IPS DF 4.7 (cell line): ENCODE measurements around the gene NPDC1.
"Not testable (repeated sequence)": the region's sequence is repeated elsewhere in the genome, so short reads cannot be mapped to it uniquely, and the experiment has no call there.

ENCODE experiments used
- DNase-seq: peaks from one replicate; pipeline ENCODE4 v3.0.0-alpha.2; 2013; ENCODE audit warnings: low spot score; ENCODE audit errors: extremely low read depth

NPDC1 gene

DNA sequence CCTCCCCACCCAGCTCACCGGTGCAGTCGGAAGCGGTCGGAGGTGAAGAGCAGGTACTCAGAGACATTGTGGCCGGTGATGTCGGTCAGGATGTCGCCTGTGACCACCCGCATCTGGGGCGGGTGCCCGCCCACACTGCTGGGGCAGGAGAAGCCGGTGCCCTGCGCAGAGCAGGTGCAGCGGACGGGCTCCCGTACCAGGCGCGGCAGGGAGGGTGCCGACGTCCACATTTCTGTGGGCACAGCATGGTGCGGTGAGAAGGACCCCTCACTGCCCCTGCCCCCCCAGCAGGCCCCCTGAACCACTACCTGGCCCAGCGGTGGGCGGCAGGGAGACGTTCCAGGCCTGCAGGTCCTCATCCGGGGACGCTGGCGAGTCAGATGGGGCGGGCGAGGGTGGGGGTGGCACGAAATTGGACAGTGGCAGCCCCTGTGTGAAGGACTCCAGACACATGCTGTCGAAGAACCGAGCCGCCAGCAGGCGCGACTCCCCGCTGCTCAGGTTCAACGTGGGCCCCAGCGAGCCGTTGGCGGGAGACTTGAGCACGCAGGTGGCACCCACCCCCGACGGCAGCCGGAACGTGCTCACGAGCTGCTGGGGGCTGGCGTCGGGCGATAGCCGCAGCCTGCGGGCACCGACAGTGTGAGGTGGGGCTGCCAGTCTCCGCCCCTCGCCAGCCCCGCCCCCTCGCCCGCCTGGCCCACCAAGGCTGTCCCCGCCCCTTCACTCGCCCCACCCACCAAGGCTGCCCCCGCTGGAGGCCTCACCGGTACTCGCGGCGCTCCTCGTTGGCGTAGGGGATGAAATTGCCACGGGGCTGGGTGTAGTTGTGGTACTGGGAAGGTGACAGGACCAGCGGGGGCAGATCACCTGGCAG, 33.0 kb downstream of the NPDC1 start:
- DNase-seq = no peak

DNA sequence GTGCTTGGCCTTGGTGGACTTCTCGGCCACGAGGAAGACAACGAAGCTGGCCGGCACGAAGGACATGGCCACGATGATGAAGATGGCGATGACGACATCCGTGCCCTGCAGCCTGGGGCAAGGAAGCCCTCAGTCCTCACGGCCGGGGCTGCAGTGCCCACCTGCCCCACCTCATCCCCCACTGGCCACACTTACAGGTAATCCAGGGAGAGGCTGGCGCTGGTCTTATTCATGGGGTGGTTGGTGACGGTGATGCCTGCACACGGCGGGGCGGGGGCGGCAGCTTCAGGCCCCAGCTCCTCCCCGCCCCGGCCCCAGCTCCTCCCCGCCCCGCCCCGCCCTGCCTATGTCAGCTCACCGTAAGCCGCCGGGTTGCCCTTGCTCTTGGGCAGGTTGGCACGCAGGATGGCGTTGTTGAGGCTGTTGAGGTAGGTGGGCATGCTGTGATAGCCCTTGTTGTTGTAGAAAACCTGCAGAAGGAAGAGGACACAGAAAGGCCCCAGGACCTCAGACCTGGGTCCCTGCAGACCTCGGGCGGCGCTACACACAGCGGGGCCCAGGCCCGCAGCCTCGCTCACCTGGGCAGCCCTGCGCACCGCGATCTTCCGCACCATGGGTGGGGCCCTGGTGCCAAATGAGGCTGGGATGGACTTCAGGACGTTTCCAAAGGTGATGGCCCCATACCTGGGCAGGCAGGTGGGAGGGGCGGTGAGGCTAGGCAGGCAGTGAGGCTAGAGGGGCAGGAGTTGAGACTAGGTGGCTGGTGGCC, 33.9 kb downstream of the NPDC1 start:
- DNase-seq = no peak

DNA sequence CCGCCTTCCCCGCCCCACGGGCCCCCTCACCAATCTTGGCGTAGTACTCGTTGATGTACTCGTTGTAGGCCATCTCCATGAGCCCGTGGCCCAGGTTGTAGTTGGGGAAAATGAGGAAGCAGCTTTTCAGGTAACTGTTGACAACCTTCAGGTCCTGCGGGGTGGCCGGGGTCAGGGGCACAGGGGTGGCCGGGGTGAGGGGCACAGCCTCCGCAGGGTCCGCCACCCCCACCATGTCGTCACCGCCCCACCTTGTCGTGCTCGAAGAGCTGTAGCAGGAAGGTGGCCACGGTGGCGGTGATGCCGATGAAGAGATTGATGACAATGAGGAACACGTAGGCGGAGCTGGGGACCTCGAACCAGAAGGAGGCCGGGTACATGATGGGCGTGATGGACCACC, 34.8 kb downstream of the NPDC1 start:
- no peak for DNase-seq

DNA sequence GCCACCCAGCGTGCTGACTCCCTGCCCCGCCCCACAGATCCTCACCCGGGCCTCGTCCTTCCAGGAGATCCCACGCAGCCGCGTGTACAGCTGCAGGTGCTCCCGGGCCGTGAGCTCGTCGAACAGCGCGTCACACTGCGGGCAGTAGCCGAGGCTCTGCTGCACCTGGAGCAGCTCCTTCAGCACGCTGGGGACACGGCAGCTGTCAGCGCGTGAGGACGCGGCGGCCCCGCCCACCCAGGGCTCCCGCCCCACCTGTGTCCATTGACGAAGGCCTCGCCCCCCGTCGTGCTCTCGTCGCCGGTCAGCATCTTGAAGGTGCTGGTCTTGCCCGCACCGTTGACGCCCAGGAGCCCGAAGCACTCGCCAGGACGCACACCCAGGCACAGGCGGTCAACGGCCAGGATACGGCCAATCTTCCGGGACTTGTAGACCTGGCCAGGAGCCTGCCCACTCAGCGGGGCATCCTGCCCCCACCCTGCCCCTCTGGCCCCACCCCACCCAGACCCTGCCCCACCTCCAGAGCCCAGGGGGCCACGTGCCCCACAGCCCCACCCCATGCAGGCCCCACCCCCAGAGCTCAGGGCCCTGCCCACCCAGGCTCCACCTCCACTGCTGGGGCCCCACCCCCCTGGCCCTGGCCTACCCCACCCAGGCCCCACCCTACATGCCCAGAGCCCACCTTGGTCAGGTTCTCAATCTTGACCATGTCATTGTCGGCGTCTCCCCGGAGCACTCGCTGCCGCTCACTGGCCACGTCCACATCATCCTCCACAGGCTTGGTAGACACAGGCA, 35.8 kb downstream of the NPDC1 start:
- no peak for DNase-seq

DNA sequence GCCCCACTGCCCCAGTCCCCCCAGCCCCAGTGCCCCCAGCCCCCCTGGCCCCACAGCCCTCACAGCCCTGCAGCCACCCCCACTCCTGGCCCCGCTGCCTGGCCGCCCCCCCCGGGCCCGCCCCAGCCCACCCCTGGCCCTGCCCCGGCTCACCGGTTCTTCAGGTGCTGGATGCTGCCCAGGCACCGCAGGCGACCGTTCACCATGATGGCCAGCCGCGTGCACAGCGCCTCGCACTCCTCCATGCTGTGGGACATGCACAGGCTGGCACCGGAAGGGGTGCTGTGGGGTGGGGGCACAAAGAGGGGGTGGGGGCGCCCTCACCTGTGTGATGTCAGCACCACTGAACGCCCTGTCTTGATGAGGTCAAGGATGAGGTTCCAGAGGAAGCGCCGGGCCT, 36.8 kb downstream of the NPDC1 start:
- no peak for DNase-seq

DNA sequence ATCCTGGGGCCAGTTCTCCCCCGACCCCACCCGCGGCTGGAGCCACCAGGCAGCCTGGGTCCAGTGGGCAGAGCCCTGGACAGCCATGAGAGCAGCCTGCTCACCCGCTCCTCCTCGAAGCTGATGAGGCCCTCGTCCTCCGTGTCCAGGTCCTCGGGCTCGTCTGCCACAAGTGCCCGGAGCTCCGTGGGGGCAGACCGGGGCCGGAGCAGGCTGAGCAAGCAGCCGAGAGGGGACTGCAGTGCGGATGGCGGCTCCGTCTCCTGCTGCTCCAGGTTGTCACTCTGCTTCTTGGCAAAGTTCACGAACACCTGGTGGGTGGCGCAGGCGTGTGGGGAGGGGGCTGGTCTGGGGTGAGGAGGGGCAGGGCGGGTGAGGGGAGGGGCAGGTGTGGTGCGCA, 37.7 kb downstream of the NPDC1 start:
- DNase-seq = no peak

DNA sequence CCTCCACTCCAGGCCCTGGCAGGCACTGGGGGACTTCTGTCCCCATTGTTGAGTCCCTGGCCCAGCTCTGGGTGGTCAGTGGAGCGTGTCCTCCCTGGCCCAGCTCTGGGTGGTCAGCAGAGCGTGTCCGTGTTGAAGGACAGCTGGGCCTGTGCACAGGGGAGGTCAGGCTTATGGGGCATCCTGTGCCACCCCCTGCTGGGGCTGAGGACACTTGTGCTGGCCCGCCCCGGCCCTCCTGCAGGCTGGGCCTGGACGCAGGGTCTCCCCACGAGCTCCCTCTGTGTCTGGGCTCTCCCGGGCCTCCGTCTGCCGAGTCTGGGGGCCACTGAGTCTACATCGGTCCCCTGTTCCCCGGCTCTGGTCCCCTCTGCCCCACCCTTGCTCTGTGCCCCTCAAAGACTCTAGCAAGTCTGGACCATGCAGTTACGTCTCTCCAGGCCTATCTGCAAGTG, 38.1 kb downstream of the NPDC1 start:
- no peak for DNase-seq

DNA sequence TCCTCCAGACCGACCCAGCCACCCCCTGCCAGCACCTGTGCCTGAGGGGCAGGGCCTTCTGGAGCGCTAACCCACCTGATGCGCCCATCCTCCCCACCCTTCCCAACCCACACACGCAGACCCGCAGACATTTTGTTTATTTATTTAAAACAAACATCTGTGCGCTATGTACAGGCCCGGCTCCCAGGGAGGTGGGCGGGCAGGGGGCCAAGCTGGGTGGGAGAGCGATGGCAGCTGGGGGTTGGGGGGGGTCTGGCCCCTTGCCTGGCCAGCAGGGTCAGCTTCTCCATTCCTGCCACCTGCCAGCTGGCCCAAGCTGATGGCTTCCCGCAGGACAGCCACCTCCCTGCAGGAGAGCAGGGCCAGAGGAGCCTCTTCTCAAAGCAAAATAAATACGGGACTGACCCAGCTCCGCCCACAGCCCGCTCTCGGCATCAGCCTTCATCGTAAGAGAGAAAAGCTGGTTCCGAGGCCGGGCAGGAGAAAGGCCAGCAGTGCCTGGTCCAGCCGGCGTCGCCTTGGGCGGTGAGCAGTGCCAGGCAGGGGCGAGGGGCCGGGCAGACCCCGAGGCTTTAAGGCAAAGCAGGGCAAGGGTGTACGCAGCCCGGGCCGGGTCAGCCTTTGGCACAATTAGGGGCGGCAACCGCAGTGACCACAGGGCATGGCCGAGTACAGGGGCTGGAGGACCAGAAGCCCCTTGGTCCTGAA, 38.7 kb downstream of the NPDC1 start:
- DNase-seq = no peak

DNA sequence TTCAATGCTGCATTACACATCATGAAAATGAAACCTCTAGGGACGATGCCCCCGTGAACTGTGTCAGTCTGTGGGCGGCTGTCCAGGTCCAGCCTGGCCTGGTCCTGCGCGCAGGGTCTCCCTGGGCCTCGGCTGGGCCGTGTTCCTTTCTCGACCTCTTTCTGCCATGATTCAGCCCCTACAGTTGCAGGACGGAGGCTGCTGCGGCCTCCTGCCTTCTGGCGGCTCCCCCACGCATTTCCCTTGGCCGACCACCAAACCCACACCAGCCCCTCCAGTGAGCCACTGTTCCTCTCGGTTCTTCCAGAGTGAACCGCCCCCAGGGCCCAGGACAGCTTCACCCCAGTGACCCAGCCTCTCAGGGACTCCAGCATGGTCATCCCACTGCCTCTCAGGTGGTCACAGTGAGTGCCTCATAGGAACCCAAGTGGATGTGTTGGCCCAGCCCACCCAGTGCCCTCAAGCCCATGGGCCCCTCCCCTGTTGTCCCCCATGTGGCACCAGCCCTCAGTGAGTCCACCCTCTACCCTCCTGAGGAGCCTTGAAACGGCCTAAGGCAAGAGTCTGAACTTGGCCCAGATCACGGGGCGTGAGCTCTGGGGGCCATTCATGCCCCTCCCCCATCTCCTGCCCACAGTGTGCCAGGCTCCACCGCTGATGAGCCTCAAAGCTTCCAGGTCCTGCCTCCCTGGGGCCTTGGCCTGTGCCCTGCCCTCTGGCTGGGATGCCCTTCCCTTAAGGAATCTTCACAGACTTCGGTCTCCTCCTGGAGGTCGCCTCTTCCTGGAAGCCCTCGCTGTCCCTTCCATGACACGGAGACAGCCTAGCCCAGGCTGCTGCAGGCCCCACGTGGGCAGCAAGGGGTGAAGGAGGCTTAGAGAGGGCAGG, 39.6 kb downstream of the NPDC1 start:
- DNase-seq = no peak

DNA sequence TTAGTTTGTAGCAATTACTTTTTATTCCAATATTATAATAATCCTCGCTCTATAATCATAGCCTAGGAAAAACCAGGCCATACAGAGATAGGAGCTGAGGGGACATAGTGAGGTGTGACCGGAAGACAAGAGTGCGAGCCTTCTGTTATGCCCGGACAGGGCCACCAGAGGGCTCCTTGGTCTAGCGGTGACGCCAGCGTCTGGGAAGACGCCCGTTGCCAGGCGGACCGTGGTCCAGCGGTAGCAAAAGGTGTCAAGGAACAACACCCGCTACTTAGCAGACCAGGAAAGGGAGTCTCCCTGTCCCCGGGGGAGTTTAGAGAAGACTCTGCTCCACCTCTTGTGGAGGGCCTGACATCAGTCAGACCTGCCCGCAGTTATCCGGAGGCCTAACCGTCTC, 41.7 kb downstream of the NPDC1 start:
- DNase-seq = not testable (repeated sequence)

DNA sequence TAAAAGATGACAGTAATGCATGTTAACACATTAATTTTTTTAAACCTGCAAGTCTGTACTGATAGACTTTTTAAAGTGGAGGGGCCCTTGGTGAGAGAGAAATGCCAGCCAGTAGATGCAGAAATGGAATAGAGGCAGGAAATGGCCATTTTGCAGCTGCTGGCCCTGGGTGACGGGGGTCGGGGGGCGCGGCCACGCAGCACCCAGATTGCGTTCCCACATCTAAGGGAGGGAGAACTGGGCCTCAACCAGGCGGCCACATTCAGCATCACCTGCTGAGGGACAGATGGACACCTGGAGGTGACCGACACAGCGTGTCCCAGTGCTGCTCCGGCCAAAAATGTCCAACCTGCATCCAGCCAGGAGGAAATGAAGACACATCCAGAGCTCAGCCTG, 43.3 kb downstream of the NPDC1 start:
- no peak for DNase-seq

DNA sequence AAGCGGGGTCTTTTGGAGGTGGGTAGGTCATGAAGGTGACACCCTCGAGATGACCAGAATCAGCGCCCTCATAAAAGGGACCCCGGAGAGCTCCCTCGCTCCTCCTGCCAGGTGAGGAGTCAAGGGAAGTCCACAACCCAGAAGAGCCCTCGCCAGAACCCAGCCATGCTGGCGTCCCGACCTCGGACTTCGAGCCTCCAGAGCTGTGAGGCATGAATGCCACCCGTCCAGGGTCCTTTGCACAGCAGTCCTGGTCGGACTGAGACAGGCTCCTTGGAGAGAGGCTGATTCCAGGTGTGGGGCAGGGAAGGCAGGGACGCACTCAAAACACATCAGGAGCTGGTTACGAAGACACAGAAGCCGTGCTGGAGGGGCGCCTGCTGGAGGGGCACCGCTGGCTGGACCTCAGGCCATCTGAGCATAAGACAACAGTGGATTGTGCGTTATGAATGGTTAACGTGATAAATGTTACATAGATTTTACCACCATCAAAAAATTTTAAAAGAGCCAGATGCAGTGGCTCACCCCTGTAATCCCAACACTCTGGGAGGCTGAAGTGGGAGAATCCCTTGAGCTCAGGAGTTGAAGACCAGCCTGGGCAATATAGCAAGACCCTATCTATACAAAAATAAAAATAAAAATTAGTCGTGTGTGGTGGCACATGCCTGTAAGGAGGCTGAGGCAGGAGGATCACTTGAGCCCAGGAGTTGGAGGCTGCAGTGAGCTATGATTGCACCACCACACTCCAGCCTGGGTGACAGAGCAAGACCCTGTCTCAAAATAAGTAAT, 43.9 kb downstream of the NPDC1 start:
- DNase-seq = no peak

DNA sequence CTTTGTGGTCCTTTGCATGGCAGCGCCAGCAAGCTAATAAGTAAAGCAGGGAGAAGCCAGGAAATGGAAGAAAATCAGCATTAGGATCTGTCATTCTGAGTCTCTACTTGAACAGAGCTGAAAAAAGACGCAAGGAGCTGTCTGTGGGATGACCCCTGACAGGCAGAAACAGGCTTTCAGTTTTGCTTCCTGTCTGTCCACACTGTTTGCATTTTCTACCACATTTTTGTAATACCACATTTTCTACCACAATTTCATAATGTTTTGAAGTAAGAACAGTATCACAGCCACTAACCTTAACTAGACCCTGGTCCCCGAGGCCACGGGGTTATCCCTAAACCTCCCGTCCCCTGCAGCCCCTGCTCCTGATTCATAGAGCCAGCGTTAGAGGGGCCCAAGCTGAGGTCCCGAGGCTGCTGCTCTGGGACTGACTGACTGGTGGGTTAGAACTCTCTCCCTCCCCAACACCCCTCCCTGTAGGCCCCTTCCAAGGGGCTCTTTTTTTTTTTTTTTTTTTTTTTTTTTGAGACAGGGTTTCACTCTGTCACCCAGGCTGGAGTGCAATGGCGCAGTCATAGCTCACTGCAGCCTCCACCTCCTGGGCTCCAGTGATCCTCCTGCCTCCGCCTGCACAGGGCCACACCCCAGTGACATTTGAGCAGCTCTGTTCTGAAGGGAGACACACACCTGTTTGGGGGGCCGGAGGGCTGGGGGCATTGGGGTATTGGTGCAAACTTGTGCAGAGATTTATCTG, 45.6 kb downstream of the NPDC1 start:
- no peak for DNase-seq

DNA sequence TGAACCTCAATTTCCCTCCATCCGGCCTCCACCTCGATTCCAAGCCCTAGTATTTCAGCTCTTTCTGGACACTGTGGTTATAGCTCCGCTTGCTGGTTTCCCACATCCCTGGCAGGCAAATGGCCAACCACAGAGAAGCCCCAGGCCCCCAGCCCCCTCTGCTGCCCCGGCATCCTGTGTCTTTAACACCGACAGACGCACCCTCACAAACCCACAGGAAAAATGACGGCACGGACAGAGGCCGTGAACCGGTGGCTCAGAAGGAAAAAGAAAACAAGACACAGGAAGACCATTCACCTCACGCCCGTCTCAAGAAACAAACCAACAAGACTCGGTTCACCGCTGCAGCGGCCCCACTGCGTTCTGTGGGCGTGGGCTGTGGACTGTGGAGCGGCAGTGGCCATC, 48.1 kb downstream of the NPDC1 start:
- no peak for DNase-seq

DNA sequence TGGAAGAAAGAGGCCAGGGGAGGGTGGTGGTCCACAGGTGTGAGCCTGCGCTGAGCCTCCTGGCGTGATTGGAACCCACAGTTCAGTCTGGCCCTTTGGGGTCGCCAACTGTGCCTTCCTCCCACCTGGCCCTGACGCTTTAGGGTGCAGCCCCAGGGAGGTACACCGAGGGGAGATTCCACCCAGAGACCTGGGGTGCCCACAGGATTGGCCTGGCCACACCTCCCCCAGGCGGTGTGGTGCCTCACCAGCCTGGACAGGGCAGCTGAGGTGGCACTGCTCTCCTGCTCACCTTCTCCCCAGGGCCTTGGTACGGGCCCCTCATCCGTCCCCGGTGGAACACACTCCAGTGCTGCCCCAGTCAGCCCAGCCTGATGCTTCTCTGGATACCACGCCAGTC, 48.6 kb downstream of the NPDC1 start:
- no peak for DNase-seq

DNA sequence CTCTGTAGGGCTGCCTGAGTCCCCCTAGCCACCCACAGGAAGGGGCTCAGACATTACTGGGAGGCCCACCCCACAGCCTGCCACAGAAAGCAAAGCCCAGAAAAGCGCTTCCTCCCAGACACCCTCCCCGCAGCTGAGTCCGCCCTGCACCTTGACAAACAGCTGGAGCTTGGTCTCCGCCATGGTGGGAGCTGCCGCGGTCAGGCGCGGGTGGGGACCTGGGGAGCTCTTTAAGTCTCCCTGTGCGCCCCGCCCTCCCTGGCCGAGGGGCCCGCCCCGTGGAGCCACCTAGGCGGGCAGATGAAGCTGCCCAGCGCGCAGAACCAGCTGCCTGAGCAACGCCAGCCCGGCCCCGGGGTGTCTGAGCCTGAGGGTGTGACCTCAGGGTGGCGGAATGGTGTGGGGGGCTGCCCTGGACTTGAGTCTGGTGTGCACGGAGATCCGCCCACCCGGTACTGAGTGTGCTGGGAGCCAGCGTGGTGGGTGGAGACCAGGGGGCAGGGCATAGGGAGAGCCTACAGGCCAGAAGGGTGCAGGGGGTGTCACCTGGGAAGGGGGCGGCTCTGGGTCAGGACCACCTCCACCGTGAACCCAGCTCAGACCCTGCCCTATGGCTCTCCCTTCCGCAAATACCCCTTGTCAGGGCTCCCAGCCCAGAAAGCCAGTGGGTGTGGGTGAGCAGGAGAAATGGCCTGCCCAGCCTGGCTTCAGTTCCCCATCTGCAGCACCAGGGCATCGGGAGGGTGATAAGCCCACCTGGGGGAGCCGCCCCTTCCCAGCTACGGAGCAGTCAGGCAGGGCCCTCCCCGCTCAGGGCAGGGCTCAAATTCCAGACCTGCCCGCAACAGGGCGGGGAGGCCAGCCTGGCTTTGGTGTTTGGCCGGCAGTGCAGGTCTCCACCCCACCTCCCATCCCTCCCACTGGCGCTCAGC, 49.4 kb downstream of the NPDC1 start, which contains the start of gene CLIC3:
Gene CLIC3, minus strand, starts transcription at position 208 of the 932 bp plus-strand sequence. Its CDS starts 25 bp downstream, at position 183.
- DNase-seq = no peak

DNA sequence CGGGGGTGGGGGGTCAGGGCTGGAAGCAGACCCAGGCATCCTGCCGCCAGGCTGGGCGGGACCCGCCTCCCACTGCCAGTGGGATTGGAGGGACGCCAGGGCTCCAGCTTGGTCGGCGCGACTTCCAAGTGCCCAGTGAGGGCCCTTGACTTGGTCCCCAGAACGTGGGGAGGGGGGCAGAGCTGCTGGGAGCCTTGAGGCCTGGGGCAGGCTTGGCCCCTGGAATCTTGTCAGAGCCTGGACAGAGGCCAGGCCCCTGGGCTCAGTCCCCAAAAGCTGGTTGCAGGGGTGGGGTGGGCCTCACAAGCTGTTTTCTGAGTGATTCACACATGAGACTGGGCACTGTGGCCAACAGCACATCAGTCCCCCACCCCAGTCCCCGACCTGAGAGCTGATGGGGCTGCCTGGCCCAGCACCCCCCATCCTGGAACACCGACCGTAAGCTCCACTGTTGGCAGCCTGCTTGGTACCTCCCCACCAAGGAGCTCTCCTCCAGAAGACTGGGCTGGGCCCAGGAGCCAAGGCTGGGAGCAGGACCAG, 50.1 kb downstream of the NPDC1 start:
- DNase-seq = no peak
